ENCODE results near the gene VEZF1. TPM values are rescaled to one million over a fixed set of nuclear protein-coding genes. Genes with fewer than 3 reads are reported as not detected.
A peak's percentile ranks its signal among the peaks of the same experiment; 100 is the strongest.

VEZF1 gene
- polyA plus RNA-seq, 3 donors, result 28.3 to 40.1 (median 29.0) TPM

GRCh38 chr17:57943645-57944044 lies 44.4 kb downstream of the VEZF1 start:
- Mint-ChIP-seq H3K36me3 (peaks cover 3 to 12% of the 10 kb centered on the region in 2 donors), H3K27me3 (ENCODE audit: low read depth in 3 of 3) (peaks cover 0 to 2% (median 0%) of the 10 kb centered on the region in 3 donors), H3K4me1 (peaks cover 71% of the 10 kb centered on the region), H3K4me3 (peak overlapping the region in 1 of 2 donors; percentile 32), H3K27ac (no peak overlapping the region), H3K9me3 (no peaks in the 10 kb centered on the region)
- no peak overlapping the region for H3K4me3 ChIP-seq (replicated peaks in 1 of 3; ENCODE audit: low read depth in 2 of 3, low read length in 3 of 3)
- H2AFZ ChIP-seq (ENCODE audit: insufficient read depth, low read depth, low read length, poor library complexity, severe bottlenecking), result no peak overlapping the region
- H3K27ac ChIP-seq (ENCODE audit: low read depth in 1 of 2, low read length in 2 of 2), result peak overlapping the region in 1 of 2 donors; percentile 5
- H3K79me2 ChIP-seq (ENCODE audit: insufficient read depth, low read length), result peaks cover 26% of the 10 kb centered on the region
- peak overlapping the region; percentile 9 for H3K4me2 ChIP-seq (replicated peaks; ENCODE audit: extremely low read depth, low read length, poor library complexity, severe bottlenecking)
- DNase-seq, result no peak
- TF ChIP-seq CTCF (IDR thresholded peaks at IDR 0.05), result no peak
- no peak overlapping the region for H3K9ac ChIP-seq (ENCODE audit: insufficient read depth, low read length, poor library complexity, severe bottlenecking)
- H4K20me1 ChIP-seq (ENCODE audit: insufficient read depth, low read length), result peaks cover 4% of the 10 kb centered on the region
- peaks cover 72 to 86% of the 10 kb centered on the region in 2 donors for H3K4me1 ChIP-seq (ENCODE audit: control insufficient read depth in 1 of 2, insufficient read depth in 2 of 2, low read length in 2 of 2)
- H3K27me3 ChIP-seq (ENCODE audit: control insufficient read depth in 2 of 2, insufficient read depth in 2 of 2, low read length in 2 of 2), result no peaks in the 10 kb centered on the region
- H3K9me3 ChIP-seq (replicated peaks in 1 of 2; ENCODE audit: control insufficient read depth in 1 of 2, insufficient read depth in 1 of 2, low read length in 2 of 2), result no peaks in the 10 kb centered on the region
- no peaks in the 10 kb centered on the region for H3K36me3 ChIP-seq (replicated peaks in 1 of 2; ENCODE audit: control insufficient read depth in 1 of 2, insufficient read depth in 2 of 2, low read length in 2 of 2)
- 100% methylated on average over 1 of the region's 3 CpGs for WGBS (ENCODE audit: insufficient coverage)
- intact Hi-C loops (cut with micrococcal nuclease), result no loop called here

GRCh38 chr17:57943140-57943539 lies 44.9 kb downstream of the VEZF1 start:
- Mint-ChIP-seq H3K27ac (peak overlapping the region in 5 of 7 donors; percentile 5 to 75 (median 69)), H3K27me3 (ENCODE audit: low read depth in 3 of 3) (peaks cover 0 to 2% (median 0%) of the 10 kb centered on the region in 3 donors), H3K9me3 (no peaks in the 10 kb centered on the region), H3K36me3 (peaks cover 3 to 12% of the 10 kb centered on the region in 2 donors), H3K4me3 (peak overlapping the region in 1 of 2 donors; percentile 30), H3K4me1 (peaks cover 65% of the 10 kb centered on the region)
- no peak for TF ChIP-seq CTCF (IDR thresholded peaks at IDR 0.05)
- Histone ChIP-seq H3K4me1 (ENCODE audit: control insufficient read depth in 1 of 2, insufficient read depth in 2 of 2, low read length in 2 of 2) (peaks cover 67 to 81% of the 10 kb centered on the region in 2 donors), H3K4me3 (replicated peaks in 1 of 3; ENCODE audit: low read depth in 2 of 3, low read length in 3 of 3) (no peak overlapping the region), H3K27me3 (ENCODE audit: control insufficient read depth in 2 of 2, insufficient read depth in 2 of 2, low read length in 2 of 2) (no peaks in the 10 kb centered on the region), H4K20me1 (ENCODE audit: insufficient read depth, low read length) (peaks cover 4% of the 10 kb centered on the region), H2AFZ (ENCODE audit: insufficient read depth, low read depth, low read length, poor library complexity, severe bottlenecking) (no peak overlapping the region), H3K9ac (ENCODE audit: insufficient read depth, low read length, poor library complexity, severe bottlenecking) (no peak overlapping the region), H3K36me3 (replicated peaks in 1 of 2; ENCODE audit: control insufficient read depth in 1 of 2, insufficient read depth in 2 of 2, low read length in 2 of 2) (no peaks in the 10 kb centered on the region), H3K4me2 (replicated peaks; ENCODE audit: extremely low read depth, low read length, poor library complexity, severe bottlenecking) (peak overlapping the region; percentile 11), H3K9me3 (replicated peaks in 1 of 2; ENCODE audit: control insufficient read depth in 1 of 2, insufficient read depth in 1 of 2, low read length in 2 of 2) (no peaks in the 10 kb centered on the region), H3K27ac (ENCODE audit: low read depth in 1 of 2, low read length in 2 of 2) (peak overlapping the region in 1 of 2 donors; percentile 5), H3K79me2 (ENCODE audit: insufficient read depth, low read length) (peaks cover 26% of the 10 kb centered on the region)
- peak; percentile 50 to 80 (median 76) for DNase-seq
- WGBS (ENCODE audit: insufficient coverage), result 60% methylated on average over 6 of the region's 6 CpGs
- intact Hi-C loops (cut with micrococcal nuclease), result no loop called here
